HEK293 (cell line): ENCODE measurements around the gene PLCL2.
A peak's percentile ranks its signal among the peaks of the same experiment; 100 is the strongest.

ENCODE experiments used
- CTCF ChIA-PET: fragments of 350-600 bp; formaldehyde crosslinking; extraction: SDS; loops from one replicate; lab custom pipeline; 2021; ENCODE audit warnings: antibody characterized with exemption; lab: Yijun Ruan, JAX
- POLR2A ChIA-PET: fragments of 300-600 bp; formaldehyde crosslinking; extraction: SDS; loops from one replicate; lab custom pipeline; 2020; ENCODE audit warnings: antibody characterized with exemption, inconsistent platforms; lab: Yijun Ruan, JAX
- H3K27ac ChIP-seq: fragments of 200-500 bp; sonication (Bioruptor generic); 2 replicates; pipeline ENCODE4 v1.5.1; 2014; ENCODE audit warnings: low read depth, low read length, control low read depth, inconsistent platforms; ENCODE audit errors: extremely low read depth
- H3K36me3 ChIP-seq, 2 experiments: fragments of 200-500 bp in 1 of 2; sonication (Bioruptor generic) in 1 of 2; 1 replicate in 1 of 2; 2 replicates in 1 of 2; pipeline ENCODE4 v1.5.1; 2014 to 2017; ENCODE audit warnings: inconsistent platforms in 2 of 2, low read length in 2 of 2; ENCODE audit not compliant: control insufficient read depth in 2 of 2, insufficient read depth in 1 of 2
- H3K4me1 ChIP-seq: fragments of 200-500 bp; sonication (Bioruptor generic); 2 replicates; pipeline ENCODE4 v1.5.1; 2014; ENCODE audit warnings: mild to moderate bottlenecking, low read length, inconsistent platforms; ENCODE audit not compliant: control insufficient read depth, insufficient read depth
- H3K4me3 ChIP-seq: 2 replicates; pipeline ENCODE4 v1.5.1; 2011; ENCODE audit warnings: low read depth, mild to moderate bottlenecking, control low read depth, low read length, moderate library complexity
- H3K9me3 ChIP-seq: fragments of 200-500 bp; sonication (Bioruptor generic); 2 replicates; pipeline ENCODE4 v1.5.1; 2014; ENCODE audit warnings: low read depth, low read length, inconsistent platforms; ENCODE audit not compliant: control insufficient read depth, insufficient read depth
- HOXC10 ChIP-seq: sonication (generic); formaldehyde crosslinking; IDR thresholded peaks from 2 replicates; pipeline ENCODE4 v1.8.1; 2023; ENCODE audit warnings: mild to moderate bottlenecking, missing genetic modification reagents
- OSR2 ChIP-seq: fragments of 450-650 bp; formaldehyde crosslinking; IDR thresholded peaks from 2 replicates; pipeline ENCODE4 v1.5.1; 2016; ENCODE audit warnings: missing biosample characterization, missing genetic modification characterization
- PRDM1 ChIP-seq: fragments of 450-650 bp; formaldehyde crosslinking; IDR thresholded peaks from 2 replicates; pipeline ENCODE4; 2016; ENCODE audit warnings: missing biosample characterization, missing genetic modification characterization
- SP2 ChIP-seq: fragments of 450-650 bp; formaldehyde crosslinking; IDR thresholded peaks from 2 replicates; pipeline ENCODE4 v1.5.1; 2016; ENCODE audit warnings: missing biosample characterization, missing genetic modification characterization
- ZBTB17 ChIP-seq: fragments of 450-650 bp; formaldehyde crosslinking; IDR thresholded peaks from 2 replicates; pipeline ENCODE4 v1.5.1; 2016; ENCODE audit warnings: missing biosample characterization, missing genetic modification characterization
- ZBTB48 ChIP-seq: fragments of 450-650 bp; formaldehyde crosslinking; IDR thresholded peaks from 2 replicates; pipeline ENCODE4 v1.5.1; 2016; ENCODE audit warnings: missing biosample characterization, missing genetic modification characterization
- ZNF239 ChIP-seq: fragments of 450-650 bp; formaldehyde crosslinking; IDR thresholded peaks from 2 replicates; pipeline ENCODE4 v1.5.1; 2016; ENCODE audit warnings: missing biosample characterization, missing genetic modification characterization
- ZNF350 ChIP-seq: fragments of 450-650 bp; formaldehyde crosslinking; IDR thresholded peaks from 2 replicates; pipeline ENCODE4 v1.5.0; 2017; ENCODE audit warnings: missing biosample characterization, mild to moderate bottlenecking, missing genetic modification characterization
- ZNF416 ChIP-seq: fragments of 450-650 bp; formaldehyde crosslinking; IDR thresholded peaks from 2 replicates; pipeline ENCODE4 v1.5.1; 2016; ENCODE audit warnings: missing biosample characterization, missing genetic modification characterization
- ZNF600 ChIP-seq: fragments of 450-650 bp; formaldehyde crosslinking; IDR thresholded peaks from 2 replicates; pipeline ENCODE4 v1.5.1; 2016; ENCODE audit warnings: missing biosample characterization, missing genetic modification characterization
- ZNF664 ChIP-seq: fragments of 450-650 bp; formaldehyde crosslinking; IDR thresholded peaks from 2 replicates; pipeline ENCODE4 v1.5.1; 2016; ENCODE audit warnings: missing biosample characterization, missing genetic modification characterization
- ZNF792 ChIP-seq: fragments of 450-650 bp; formaldehyde crosslinking; IDR thresholded peaks from 2 replicates; pipeline ENCODE4 v1.5.1; 2016; ENCODE audit warnings: missing biosample characterization, missing genetic modification characterization
- TF ChIP-seq, protein P1 (sequence below): fragments of 450-650 bp; formaldehyde crosslinking; IDR thresholded peaks from 2 replicates; pipeline ENCODE4 v1.5.1; 2016; ENCODE audit warnings: missing biosample characterization, missing genetic modification characterization
- TF ChIP-seq, protein P2 (sequence below): fragments of 450-650 bp; formaldehyde crosslinking; IDR thresholded peaks from 2 replicates; pipeline ENCODE4 v1.5.1; 2017; ENCODE audit warnings: missing biosample characterization, missing genetic modification characterization
- TF ChIP-seq, protein P3 (sequence below): fragments of 450-650 bp; formaldehyde crosslinking; IDR thresholded peaks from 2 replicates; pipeline ENCODE4 v1.5.1; 2016; ENCODE audit warnings: missing biosample characterization, missing genetic modification characterization
- TF ChIP-seq, protein P4 (sequence below): fragments of 450-650 bp; formaldehyde crosslinking; IDR thresholded peaks from 2 replicates; pipeline ENCODE4 v1.5.1; 2017; ENCODE audit warnings: missing biosample characterization, missing genetic modification characterization
- TF ChIP-seq, protein P5 (sequence below): fragments of 450-650 bp; formaldehyde crosslinking; IDR thresholded peaks from 2 replicates; pipeline ENCODE4 v1.5.1; 2016; ENCODE audit warnings: missing biosample characterization, missing genetic modification characterization

Gene PLCL2

DNA sequence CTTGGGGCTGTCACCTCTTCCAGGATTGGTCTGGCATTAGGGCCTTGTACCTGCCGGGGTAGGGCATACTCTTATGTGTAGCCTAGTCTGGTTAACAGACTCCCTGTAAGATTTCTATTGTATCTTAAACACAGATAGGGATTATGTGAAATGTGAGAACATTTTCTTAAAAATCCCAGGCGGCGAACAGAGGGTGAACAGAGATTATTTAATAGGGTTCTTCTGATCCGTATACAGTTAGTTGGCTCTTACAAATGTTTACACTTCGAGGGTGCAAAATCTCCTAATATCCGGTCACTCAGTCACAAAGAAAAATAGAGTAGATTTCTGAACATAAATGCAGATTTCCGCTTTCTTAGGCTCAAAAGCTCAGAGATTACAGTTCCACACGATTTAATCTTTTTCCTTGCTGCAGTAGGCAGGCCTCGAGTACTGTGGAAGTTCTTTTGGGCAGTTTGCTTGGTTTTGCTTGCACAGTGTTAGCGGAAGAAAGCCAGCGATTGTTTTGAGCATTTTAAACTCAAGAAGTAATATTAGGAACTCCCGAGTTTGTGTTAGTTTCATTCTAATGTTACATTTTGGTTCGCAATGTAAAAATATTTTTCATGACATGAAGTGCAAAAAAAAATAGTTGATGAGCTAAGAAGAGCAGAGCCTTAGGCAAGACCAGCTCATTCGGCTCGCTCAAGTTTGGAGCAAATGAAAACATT, 993 bp downstream of the PLCL2 start (continued):
- TF ChIP-seq, protein P1, sequence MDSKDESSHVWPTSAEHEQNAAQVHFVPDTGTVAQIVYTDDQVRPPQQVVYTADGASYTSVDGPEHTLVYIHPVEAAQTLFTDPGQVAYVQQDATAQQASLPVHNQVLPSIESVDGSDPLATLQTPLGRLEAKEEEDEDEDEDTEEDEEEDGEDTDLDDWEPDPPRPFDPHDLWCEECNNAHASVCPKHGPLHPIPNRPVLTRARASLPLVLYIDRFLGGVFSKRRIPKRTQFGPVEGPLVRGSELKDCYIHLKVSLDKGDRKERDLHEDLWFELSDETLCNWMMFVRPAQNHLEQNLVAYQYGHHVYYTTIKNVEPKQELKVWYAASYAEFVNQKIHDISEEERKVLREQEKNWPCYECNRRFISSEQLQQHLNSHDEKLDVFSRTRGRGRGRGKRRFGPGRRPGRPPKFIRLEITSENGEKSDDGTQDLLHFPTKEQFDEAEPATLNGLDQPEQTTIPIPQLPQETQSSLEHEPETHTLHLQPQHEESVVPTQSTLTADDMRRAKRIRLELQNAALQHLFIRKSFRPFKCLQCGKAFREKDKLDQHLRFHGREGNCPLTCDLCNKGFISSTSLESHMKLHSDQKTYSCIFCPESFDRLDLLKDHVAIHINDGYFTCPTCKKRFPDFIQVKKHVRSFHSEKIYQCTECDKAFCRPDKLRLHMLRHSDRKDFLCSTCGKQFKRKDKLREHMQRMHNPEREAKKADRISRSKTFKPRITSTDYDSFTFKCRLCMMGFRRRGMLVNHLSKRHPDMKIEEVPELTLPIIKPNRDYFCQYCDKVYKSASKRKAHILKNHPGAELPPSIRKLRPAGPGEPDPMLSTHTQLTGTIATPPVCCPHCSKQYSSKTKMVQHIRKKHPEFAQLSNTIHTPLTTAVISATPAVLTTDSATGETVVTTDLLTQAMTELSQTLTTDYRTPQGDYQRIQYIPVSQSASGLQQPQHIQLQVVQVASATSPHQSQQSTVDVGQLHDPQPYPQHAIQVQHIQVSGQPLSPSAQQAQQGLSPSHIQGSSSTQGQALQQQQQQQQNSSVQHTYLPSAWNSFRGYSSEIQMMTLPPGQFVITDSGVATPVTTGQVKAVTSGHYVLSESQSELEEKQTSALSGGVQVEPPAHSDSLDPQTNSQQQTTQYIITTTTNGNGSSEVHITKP (tag by site-specific recombination) = peak; percentile 9; the same call in 1 of the 2 replicates
- TF ChIP-seq ZNF416 (tag by site-specific recombination) = no peak
- TF ChIP-seq, all 188 proteins: peak for 9

DNA sequence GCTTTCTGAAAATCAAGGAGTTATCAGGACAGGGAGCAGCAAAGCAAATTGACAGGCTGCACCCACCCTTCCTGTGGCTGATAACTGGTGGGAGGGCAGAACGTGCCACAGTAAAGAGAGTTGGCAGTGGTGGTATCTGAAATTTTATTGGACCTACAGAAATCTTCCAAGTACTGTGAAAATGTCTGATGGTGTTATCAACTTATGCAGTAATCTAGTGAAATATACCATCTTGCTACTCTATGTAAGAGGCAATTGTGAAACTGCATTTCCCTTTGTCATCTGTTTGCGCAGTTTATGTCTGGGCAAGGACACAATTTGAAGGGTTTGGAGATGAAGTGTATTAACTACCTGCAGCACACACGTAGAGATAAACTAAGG, 1.5 kb downstream of the PLCL2 start:
- CTCF ChIA-PET = interaction anchor here (0.7 kb wide), 1 partner anchor 13 kb away, joined by 4 read pairs; no protein-coding TSS in a partner anchor
- no peaks in the 10 kb centered on the region for H3K9me3 ChIP-seq
- no peak for TF ChIP-seq ZNF350 (tag by site-specific recombination)
- peak; percentile 63 for TF ChIP-seq PRDM1 (tag by site-specific recombination)
- TF ChIP-seq, protein P2, sequence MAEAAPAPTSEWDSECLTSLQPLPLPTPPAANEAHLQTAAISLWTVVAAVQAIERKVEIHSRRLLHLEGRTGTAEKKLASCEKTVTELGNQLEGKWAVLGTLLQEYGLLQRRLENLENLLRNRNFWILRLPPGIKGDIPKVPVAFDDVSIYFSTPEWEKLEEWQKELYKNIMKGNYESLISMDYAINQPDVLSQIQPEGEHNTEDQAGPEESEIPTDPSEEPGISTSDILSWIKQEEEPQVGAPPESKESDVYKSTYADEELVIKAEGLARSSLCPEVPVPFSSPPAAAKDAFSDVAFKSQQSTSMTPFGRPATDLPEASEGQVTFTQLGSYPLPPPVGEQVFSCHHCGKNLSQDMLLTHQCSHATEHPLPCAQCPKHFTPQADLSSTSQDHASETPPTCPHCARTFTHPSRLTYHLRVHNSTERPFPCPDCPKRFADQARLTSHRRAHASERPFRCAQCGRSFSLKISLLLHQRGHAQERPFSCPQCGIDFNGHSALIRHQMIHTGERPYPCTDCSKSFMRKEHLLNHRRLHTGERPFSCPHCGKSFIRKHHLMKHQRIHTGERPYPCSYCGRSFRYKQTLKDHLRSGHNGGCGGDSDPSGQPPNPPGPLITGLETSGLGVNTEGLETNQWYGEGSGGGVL (tag by site-specific recombination) = no peak
- TF ChIP-seq ZNF600 (tag by site-specific recombination) = peak; percentile 18; the same call in 1 of the 2 replicates
- TF ChIP-seq, protein P3, sequence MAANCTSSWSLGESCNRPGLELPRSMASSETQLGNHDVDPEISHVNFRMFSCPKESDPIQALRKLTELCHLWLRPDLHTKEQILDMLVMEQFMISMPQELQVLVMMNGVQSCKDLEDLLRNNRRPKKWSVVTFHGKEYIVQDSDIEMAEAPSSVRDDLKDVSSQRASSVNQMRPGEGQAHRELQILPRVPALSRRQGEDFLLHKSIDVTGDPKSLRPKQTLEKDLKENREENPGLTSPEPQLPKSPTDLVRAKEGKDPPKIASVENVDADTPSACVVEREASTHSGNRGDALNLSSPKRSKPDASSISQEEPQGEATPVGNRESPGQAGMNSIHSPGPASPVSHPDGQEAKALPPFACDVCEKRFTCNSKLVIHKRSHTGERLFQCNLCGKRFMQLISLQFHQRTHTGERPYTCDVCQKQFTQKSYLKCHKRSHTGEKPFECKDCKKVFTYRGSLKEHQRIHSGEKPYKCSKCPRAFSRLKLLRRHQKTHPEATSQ (tag by site-specific recombination) = no peak
- peak; percentile 79 for TF ChIP-seq ZBTB17 (tag by site-specific recombination)
- 0 out of 2 replicates have a peak, but pooled peaks have one; percentile 11 for TF ChIP-seq SP2 (tag by site-specific recombination)
- TF ChIP-seq, protein P4, sequence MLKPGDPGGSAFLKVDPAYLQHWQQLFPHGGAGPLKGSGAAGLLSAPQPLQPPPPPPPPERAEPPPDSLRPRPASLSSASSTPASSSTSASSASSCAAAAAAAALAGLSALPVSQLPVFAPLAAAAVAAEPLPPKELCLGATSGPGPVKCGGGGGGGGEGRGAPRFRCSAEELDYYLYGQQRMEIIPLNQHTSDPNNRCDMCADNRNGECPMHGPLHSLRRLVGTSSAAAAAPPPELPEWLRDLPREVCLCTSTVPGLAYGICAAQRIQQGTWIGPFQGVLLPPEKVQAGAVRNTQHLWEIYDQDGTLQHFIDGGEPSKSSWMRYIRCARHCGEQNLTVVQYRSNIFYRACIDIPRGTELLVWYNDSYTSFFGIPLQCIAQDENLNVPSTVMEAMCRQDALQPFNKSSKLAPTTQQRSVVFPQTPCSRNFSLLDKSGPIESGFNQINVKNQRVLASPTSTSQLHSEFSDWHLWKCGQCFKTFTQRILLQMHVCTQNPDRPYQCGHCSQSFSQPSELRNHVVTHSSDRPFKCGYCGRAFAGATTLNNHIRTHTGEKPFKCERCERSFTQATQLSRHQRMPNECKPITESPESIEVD (tag by site-specific recombination) = peak; percentile 35; the same call in 1 of the 2 replicates
- POLR2A ChIA-PET = interaction anchor here (1.5 kb wide), 1 partner anchor 11 kb away, joined by 4 read pairs; no protein-coding TSS in a partner anchor
- H3K4me1 ChIP-seq = peaks cover 29% of the 10 kb centered on the region
- H3K4me3 ChIP-seq = peak overlapping the region; percentile 80
- H3K36me3 ChIP-seq = no peaks in the 10 kb centered on the region
- H3K27ac ChIP-seq = peak overlapping the region; percentile 88; the same call in 1 of the 2 replicates

DNA sequence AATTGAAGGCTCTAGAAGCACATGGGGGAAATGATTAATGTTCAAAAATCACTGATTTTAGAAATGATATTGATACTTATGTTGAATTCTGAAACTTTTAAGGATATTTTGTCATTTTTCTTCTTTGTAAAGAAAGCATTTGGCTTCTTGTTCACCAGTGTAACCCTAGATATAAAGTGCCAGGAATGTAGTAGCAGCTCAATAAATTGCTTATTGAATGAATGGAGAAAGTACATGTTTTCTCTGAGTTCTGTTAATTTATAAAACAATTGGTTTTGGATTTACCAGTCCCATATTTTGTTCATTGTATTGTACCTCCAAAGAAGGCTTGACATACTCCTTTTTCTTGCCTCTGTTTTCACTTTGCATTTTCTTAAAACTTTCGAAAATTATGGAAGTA, 2.4 kb downstream of the PLCL2 start:
- H3K9me3 ChIP-seq = no peaks in the 10 kb centered on the region
- CTCF ChIA-PET = interaction anchor here (1.1 kb wide), 1 partner anchor 20 kb away, joined by 4 read pairs; no protein-coding TSS in a partner anchor
- H3K4me3 ChIP-seq = no peak overlapping the region
- no peaks in the 10 kb centered on the region for H3K36me3 ChIP-seq
- TF ChIP-seq ZBTB48 (no peak), HOXC10 (CRISPR knock-in tag) (no peak), ZNF792 (no peak), OSR2 (no peak), ZNF664 (tag by site-specific recombination) (peak; percentile 95), ZNF239 (tag by site-specific recombination) (no peak)
- TF ChIP-seq, protein P5, sequence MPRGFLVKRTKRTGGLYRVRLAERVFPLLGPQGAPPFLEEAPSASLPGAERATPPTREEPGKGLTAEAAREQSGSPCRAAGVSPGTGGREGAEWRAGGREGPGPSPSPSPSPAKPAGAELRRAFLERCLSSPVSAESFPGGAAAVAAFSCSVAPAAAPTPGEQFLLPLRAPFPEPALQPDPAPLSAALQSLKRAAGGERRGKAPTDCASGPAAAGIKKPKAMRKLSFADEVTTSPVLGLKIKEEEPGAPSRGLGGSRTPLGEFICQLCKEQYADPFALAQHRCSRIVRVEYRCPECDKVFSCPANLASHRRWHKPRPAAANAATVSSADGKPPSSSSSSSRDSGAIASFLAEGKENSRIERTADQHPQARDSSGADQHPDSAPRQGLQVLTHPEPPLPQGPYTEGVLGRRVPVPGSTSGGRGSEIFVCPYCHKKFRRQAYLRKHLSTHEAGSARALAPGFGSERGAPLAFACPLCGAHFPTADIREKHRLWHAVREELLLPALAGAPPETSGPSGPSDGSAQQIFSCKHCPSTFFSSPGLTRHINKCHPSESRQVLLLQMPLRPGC = no peak
- POLR2A ChIA-PET = interaction anchor here (1.5 kb wide), 1 partner anchor 10 kb away, joined by 4 read pairs; no protein-coding TSS in a partner anchor
- H3K27ac ChIP-seq = no peak overlapping the region
- H3K4me1 ChIP-seq = peaks cover 32% of the 10 kb centered on the region
